PC-9 (cell line): Measurements from ENCODE around the gene MPI. TPM values are rescaled to one million over a fixed set of nuclear protein-coding genes. Genes with fewer than 3 reads are reported as not detected.

Experiments used
- BruUV-seq: library from RNA; stranded (reverse); fragments of 400-500 nt; replicated peaks from 2 replicates; lab custom pipeline; 2021; lab: Mats Ljungman, UMichigan
- CTCF ChIA-PET: fragments of 300-600 bp; sonication (Branson Sonifier 250); formaldehyde crosslinking; loops from one replicate; lab custom pipeline; 2022; ENCODE audit warnings: antibody characterized with exemption; lab: Charles Lee
- POLR2A ChIA-PET: fragments of 300-600 bp; sonication (Branson Sonifier 250); formaldehyde crosslinking; loops from one replicate; lab custom pipeline; 2022; ENCODE audit warnings: antibody characterized with exemption; ENCODE audit not compliant: unreplicated experiment; lab: Charles Lee
- DNase-seq, 2 experiments: peaks; one replicate each; pipeline versions ENCODE4 v3.0.0 to v3.0.0-alpha.2; 2015 to 2022; ENCODE audit warnings: mixed read lengths in 1 of 2
- H2AFZ ChIP-seq: fragments of 200-600 bp; sonication (generic); 2 replicates; pipeline ENCODE4 v1.8.1; 2017; ENCODE audit warnings: antibody characterized with exemption
- H3F3A ChIP-seq: fragments of 200-600 bp; sonication (generic); 2 replicates; pipeline ENCODE4 v1.8.1; 2017; ENCODE audit warnings: antibody characterized with exemption, mild to moderate bottlenecking, low read depth; ENCODE audit not compliant: insufficient read depth
- H3K27ac ChIP-seq: fragments of 200-600 bp; sonication (generic); 2 replicates; pipeline ENCODE4 v1.6.1; 2016; ENCODE audit warnings: mixed run types
- H3K27me3 ChIP-seq: fragments of 200-600 bp; sonication (generic); 2 replicates; pipeline ENCODE4 v1.6.1; 2016; ENCODE audit warnings: low read depth, mixed run types; ENCODE audit not compliant: insufficient read depth
- H3K36me3 ChIP-seq: fragments of 200-600 bp; sonication (generic); 2 replicates; pipeline ENCODE4 v1.6.1; 2016; ENCODE audit warnings: low read depth, mixed run types
- H3K4me1 ChIP-seq: fragments of 200-600 bp; sonication (generic); replicated peaks from 2 replicates; pipeline ENCODE4 v1.6.1; 2016; ENCODE audit warnings: mixed run types; ENCODE audit not compliant: insufficient read depth
- H3K4me2 ChIP-seq: fragments of 200-600 bp; sonication (generic); 2 replicates; pipeline ENCODE4 v1.6.1; 2017; ENCODE audit warnings: mixed run types
- H3K4me3 ChIP-seq: fragments of 200-600 bp; sonication (generic); 2 replicates; pipeline ENCODE4 v1.6.1; 2016; ENCODE audit warnings: mixed run types
- H3K79me2 ChIP-seq: fragments of 200-600 bp; sonication (generic); 2 replicates; pipeline ENCODE4 v1.6.1; 2017; ENCODE audit warnings: low read depth, mixed run types
- H3K9me2 ChIP-seq: fragments of 200-600 bp; sonication (generic); 2 replicates; pipeline ENCODE4 v1.8.1; 2017; ENCODE audit warnings: mild to moderate bottlenecking; ENCODE audit not compliant: insufficient read depth
- H3K9me3 ChIP-seq: fragments of 200-600 bp; sonication (generic); 2 replicates; pipeline ENCODE4 v1.8.1; 2016; ENCODE audit warnings: low read depth; ENCODE audit not compliant: insufficient read depth
- H4K20me1 ChIP-seq: fragments of 200-600 bp; sonication (generic); 2 replicates; pipeline ENCODE4 v1.8.1; 2017; ENCODE audit not compliant: insufficient read depth
- CTCF ChIP-seq: fragments of 200-600 bp; sonication (generic); conservative IDR thresholded peaks from 2 replicates; pipeline ENCODE4 v1.6.1; 2017; ENCODE audit warnings: mixed run types, antibody characterized with exemption, mild to moderate bottlenecking, moderate library complexity
- EZH2 ChIP-seq: fragments of 200-600 bp; sonication (generic); IDR thresholded peaks from 2 replicates; pipeline ENCODE4 v1.8.0; 2017; ENCODE audit warnings: antibody characterized with exemption, low read depth
- intact Hi-C: fragments of 100-400 bp; cut with micrococcal nuclease; formaldehyde crosslinking; loops from one replicate; pipeline ENCODE4 v1.10.0; 2022; ENCODE audit not compliant: unreplicated experiment
- total RNA-seq: library from RNA; stranded (reverse); gene quantifications from 2 replicates; pipeline ENCODE4 v1.2.3, GENCODE V29; 2021

MPI gene
- total RNA-seq, 1 experiment from 2014 or later: 22.5 TPM

GRCh38 chr15:74843891-74844299 is 45.9 kb upstream of the MPI start:
- Histone ChIP-seq H3K4me1 (peaks cover 11% of the 10 kb centered on the region), H3K9me3 (no peaks in the 10 kb centered on the region), H3K4me2 (no peak overlapping the region), H3K36me3 (no peaks in the 10 kb centered on the region; the same call in 1 of the 2 replicates), H4K20me1 (no peaks in the 10 kb centered on the region), H3K9me2 (no peaks in the 10 kb centered on the region), H3K4me3 (no peak overlapping the region), H2AFZ (no peak overlapping the region), H3K79me2 (no peaks in the 10 kb centered on the region), H3K27me3 (no peaks in the 10 kb centered on the region), H3F3A (peaks cover 18% of the 10 kb centered on the region; the same call in 1 of the 2 replicates), H3K27ac (no peak overlapping the region)
- POLR2A ChIA-PET: interaction anchor here (0.5 kb wide), 1 partner anchor 119 kb away, joined by 3 read pairs; no protein-coding TSS in a partner anchor
- DNase-seq: no peak
- intact Hi-C loops: loop anchor here (2.0 kb wide), 1 partner anchor 57 kb away; no protein-coding TSS in a partner anchor
- BruUV-seq: no TSS peak
- CTCF ChIA-PET: no interaction called here
- TF ChIP-seq CTCF (no peak), EZH2 (no peak)

DNA sequence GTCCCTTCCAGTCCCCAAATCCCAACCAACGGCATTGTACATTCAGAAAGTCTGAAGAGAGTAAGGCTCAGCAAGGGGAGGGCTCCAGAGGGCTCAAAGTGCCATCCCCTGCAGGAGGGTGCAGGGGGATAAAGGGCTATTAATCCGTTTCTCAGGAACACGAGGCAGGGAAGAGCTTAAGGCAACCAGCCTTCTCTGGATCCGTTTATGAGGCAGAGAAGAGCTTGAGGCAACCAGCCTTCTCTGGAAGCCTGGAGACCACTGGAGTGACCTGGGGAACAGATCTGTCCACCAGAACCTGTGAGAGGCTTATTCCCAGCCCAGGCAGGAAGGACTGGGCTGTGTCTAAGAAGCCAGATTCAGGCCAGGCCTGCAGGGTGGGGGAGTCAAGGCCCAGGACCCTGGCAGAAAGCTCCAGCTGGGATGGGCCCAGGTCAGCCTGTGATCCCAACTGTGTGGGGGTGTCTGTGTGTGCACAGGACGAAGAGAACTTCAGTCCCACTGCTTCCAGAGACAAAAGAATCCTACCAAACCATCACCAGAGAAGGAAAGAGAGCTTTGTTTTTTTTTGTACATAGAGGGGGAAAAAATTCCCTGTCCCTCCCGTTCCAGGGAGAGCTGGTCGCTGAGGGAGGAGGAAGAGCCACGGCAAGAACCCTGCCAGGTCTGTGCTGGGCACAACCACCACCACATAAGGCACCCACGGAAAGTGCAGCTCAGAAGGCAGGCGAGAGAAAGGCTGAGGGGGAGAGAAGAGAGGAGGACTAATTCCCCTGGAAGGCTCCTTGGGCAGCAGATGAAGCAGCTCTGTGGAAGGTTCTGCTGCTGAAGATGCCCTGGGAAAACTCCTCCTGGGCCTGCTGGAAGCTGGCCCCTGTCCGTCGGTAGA is 45.3 kb upstream of the MPI start:
- H3K4me1 ChIP-seq: peaks cover 11% of the 10 kb centered on the region
- H3K9me3 ChIP-seq: no peaks in the 10 kb centered on the region
- no peak for DNase-seq
- ChIA-PET POLR2A (no interaction called here), CTCF (interaction anchor here (0.5 to 1.2 kb wide), 2 partner anchors 57 to 108 kb away, joined by 3 to 6 read pairs; no protein-coding TSS in a partner anchor)
- H3K9me2 ChIP-seq: no peaks in the 10 kb centered on the region
- H4K20me1 ChIP-seq: no peaks in the 10 kb centered on the region
- no peaks in the 10 kb centered on the region for H3K27me3 ChIP-seq
- no peak overlapping the region for H3K4me2 ChIP-seq
- no peak overlapping the region for H2AFZ ChIP-seq
- no peak overlapping the region for H3K27ac ChIP-seq
- no peak overlapping the region for H3K4me3 ChIP-seq
- no peaks in the 10 kb centered on the region; the same call in 1 of the 2 replicates for H3K36me3 ChIP-seq
- H3F3A ChIP-seq: peaks cover 23% of the 10 kb centered on the region; the same call in 1 of the 2 replicates
- H3K79me2 ChIP-seq: no peaks in the 10 kb centered on the region
- intact Hi-C loops: no loop called here
- no TSS peak for BruUV-seq
- TF ChIP-seq EZH2 (no peak), CTCF (no peak)

DNA sequence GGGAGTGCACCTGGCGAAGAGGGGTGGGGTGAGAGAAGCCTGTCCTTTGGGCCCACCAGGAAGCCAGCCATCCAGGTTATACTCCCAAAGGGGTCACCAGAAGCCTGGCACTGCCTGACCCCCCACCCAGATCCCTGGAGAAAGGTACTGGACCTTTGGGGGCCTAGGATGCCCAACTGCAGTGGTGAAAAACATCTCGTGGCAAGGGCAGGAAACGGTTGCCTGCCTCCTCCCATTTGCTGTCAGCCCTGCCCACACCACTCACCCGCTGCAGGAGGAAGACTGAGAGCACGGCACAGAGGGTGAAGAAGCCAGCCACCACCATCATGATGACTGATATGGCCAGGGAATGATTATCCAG is 44.7 kb upstream of the MPI start:
- BruUV-seq: no TSS peak
- POLR2A ChIA-PET: no interaction called here
- intact Hi-C loops: no loop called here

More for the DNA sequence above, 44.7 kb upstream of the MPI start:
- no peaks in the 10 kb centered on the region for H3K27me3 ChIP-seq
- H3K27ac ChIP-seq: no peak overlapping the region
- H3K4me3 ChIP-seq: no peak overlapping the region
- H2AFZ ChIP-seq: no peak overlapping the region
- no peak for TF ChIP-seq CTCF
- TF ChIP-seq EZH2: no peak
- H3K4me2 ChIP-seq: no peak overlapping the region
- H3K9me3 ChIP-seq: no peaks in the 10 kb centered on the region
- peaks cover 11% of the 10 kb centered on the region for H3K4me1 ChIP-seq
- no peaks in the 10 kb centered on the region for H3K9me2 ChIP-seq
- no peak for DNase-seq
- H4K20me1 ChIP-seq: no peaks in the 10 kb centered on the region
- H3K36me3 ChIP-seq: no peaks in the 10 kb centered on the region; the same call in 1 of the 2 replicates
- CTCF ChIA-PET: interaction anchor here (0.5 to 1.2 kb wide), 2 partner anchors 56 to 107 kb away, joined by 3 to 6 read pairs; no protein-coding TSS in a partner anchor
- H3F3A ChIP-seq: peaks cover 23% of the 10 kb centered on the region; the same call in 1 of the 2 replicates
- no peaks in the 10 kb centered on the region for H3K79me2 ChIP-seq
